Measurements from ENCODE around the gene ZDHHC1.
A peak's percentile ranks its signal among the peaks of the same experiment; 100 is the strongest.
"Not testable (repeated sequence)": the region's sequence is repeated elsewhere in the genome, so short reads cannot be mapped to it uniquely, and the experiment has no call there.

The ZDHHC1 gene

GRCh38 chr16:67393111-67393787, 23.0 kb downstream of the ZDHHC1 start, which contains the start of gene TPPP3:
TPPP3 (minus strand) TSS chr16:67393498; CDS start chr16:67391111, 2,387 bp downstream.
- DNase-seq, result peak; percentile 37 to 75 (median 64)

GRCh38 chr16:67392301-67393059, 23.8 kb downstream of the ZDHHC1 start:
- no peak for DNase-seq

GRCh38 chr16:67391424-67392300, 24.6 kb downstream of the ZDHHC1 start:
- peak in 1 of 4 experiments; percentile 11 for DNase-seq

GRCh38 chr16:67390816-67391423, 25.4 kb downstream of the ZDHHC1 start:
- no peak for DNase-seq

GRCh38 chr16:67389911-67390815, 26.1 kb downstream of the ZDHHC1 start:
- peak; percentile 93 to 98 (median 96) for DNase-seq

GRCh38 chr16:67388591-67388990, 27.7 kb downstream of the ZDHHC1 start:
- DNase-seq, result no peak

- no peak for DNase-seq
These were observed 28.1 kb downstream of the ZDHHC1 start for GRCh38 chr16:67388191-67388590.

- DNase-seq, result no peak
These were observed 28.7 kb downstream of the ZDHHC1 start for GRCh38 chr16:67387479-67388079.

GRCh38 chr16:67386861-67387455, 29.3 kb downstream of the ZDHHC1 start:
- no peak for DNase-seq

GRCh38 chr16:67384778-67385510, 31.3 kb downstream of the ZDHHC1 start:
- no peak for DNase-seq

GRCh38 chr16:67383284-67383683, 33.0 kb downstream of the ZDHHC1 start:
- DNase-seq, result peak; percentile 28 to 58 (median 44)

GRCh38 chr16:67378642-67379041, 37.6 kb downstream of the ZDHHC1 start:
- no peak for DNase-seq

- not testable (repeated sequence) for DNase-seq
These were observed 40.3 kb downstream of the ZDHHC1 start for GRCh38 chr16:67376012-67376411.

- peak; percentile 26 to 79 (median 54) for DNase-seq
These were observed 43.6 kb downstream of the ZDHHC1 start for GRCh38 chr16:67372664-67373063.

GRCh38 chr16:67370661-67371060, 45.6 kb downstream of the ZDHHC1 start:
- DNase-seq, result no peak

- DNase-seq, result peak in 2 of 4 experiments; percentile 61 to 66
These were observed 51.6 kb downstream of the ZDHHC1 start for GRCh38 chr16:67364600-67365235.

GRCh38 chr16:67361038-67361437, 55.2 kb downstream of the ZDHHC1 start:
- no peak for DNase-seq

- not testable (repeated sequence) for DNase-seq
These were observed 56.6 kb downstream of the ZDHHC1 start for GRCh38 chr16:67359540-67360269.

All from suppressor macrophage (primary cell).